AG09319 (cell line): ENCODE data around the gene ATG10.

Experiments used
- DNase-seq: peaks from one replicate; pipeline ENCODE4 v3.0.0-alpha.2; 2010; ENCODE audit warnings: low read depth; ENCODE audit errors: extremely low read depth
- CTCF ChIP-seq: IDR thresholded peaks from 2 replicates; pipeline ENCODE4 v1.5.1; 2011; ENCODE audit warnings: low read depth, mild to moderate bottlenecking, inconsistent platforms, low read length, moderate library complexity

ATG10 gene

GRCh38 chr5:82142217-82142841, 170.5 kb downstream of the ATG10 start:
- no peak for TF ChIP-seq CTCF

GRCh38 chr5:82142928-82143577, 171.2 kb downstream of the ATG10 start:
- no peak for TF ChIP-seq CTCF
- DNase-seq, result no peak

More at GRCh38 chr5:82142217-82142841, 170.5 kb downstream of the ATG10 start:
- DNase-seq, result no peak

- TF ChIP-seq CTCF, result no peak
- no peak for DNase-seq
Measured at GRCh38 chr5:82147860-82148573, 176.2 kb downstream of the ATG10 start.

GRCh38 chr5:82149434-82149833, 177.6 kb downstream of the ATG10 start:
- TF ChIP-seq CTCF, result no peak
- DNase-seq, result no peak

- TF ChIP-seq CTCF, result no peak
- DNase-seq, result no peak
Measured at GRCh38 chr5:82150559-82150958, 178.7 kb downstream of the ATG10 start.

GRCh38 chr5:82151204-82151603, 179.4 kb downstream of the ATG10 start:
- TF ChIP-seq CTCF, result no peak
- no peak for DNase-seq

GRCh38 chr5:82151662-82152061, 179.8 kb downstream of the ATG10 start:
- TF ChIP-seq CTCF, result no peak
- no peak for DNase-seq
